ENCODE data around the gene PTPRN2.

GRCh38 chr7:158477866-158478265, 109.8 kb downstream of the PTPRN2 start:
- TF ChIP-seq, protein P1, sequence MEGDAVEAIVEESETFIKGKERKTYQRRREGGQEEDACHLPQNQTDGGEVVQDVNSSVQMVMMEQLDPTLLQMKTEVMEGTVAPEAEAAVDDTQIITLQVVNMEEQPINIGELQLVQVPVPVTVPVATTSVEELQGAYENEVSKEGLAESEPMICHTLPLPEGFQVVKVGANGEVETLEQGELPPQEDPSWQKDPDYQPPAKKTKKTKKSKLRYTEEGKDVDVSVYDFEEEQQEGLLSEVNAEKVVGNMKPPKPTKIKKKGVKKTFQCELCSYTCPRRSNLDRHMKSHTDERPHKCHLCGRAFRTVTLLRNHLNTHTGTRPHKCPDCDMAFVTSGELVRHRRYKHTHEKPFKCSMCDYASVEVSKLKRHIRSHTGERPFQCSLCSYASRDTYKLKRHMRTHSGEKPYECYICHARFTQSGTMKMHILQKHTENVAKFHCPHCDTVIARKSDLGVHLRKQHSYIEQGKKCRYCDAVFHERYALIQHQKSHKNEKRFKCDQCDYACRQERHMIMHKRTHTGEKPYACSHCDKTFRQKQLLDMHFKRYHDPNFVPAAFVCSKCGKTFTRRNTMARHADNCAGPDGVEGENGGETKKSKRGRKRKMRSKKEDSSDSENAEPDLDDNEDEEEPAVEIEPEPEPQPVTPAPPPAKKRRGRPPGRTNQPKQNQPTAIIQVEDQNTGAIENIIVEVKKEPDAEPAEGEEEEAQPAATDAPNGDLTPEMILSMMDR (IDR thresholded peaks at IDR 0.05): no peak
- TF ChIP-seq POLR2A (IDR thresholded peaks at IDR 0.05) (no peak), EP300 (IDR thresholded peaks at IDR 0.05) (no peak)
